Epithelial cell of esophagus (primary cell): ENCODE measurements around the gene ATP6V1G1.
"Not testable (repeated sequence)": the region's sequence is repeated elsewhere in the genome, so short reads cannot be mapped to it uniquely, and the experiment has no call there.

Experiments used
- DNase-seq: peaks from one replicate; pipeline ENCODE4 v3.0.0; 2010; ENCODE audit warnings: low read depth
- H3K4me3 ChIP-seq: 2 replicates; pipeline ENCODE4 v1.5.1; 2011; ENCODE audit warnings: mild to moderate bottlenecking, low read length, control low read depth
- TF ChIP-seq, protein P1 (sequence below): IDR thresholded peaks from 2 replicates; pipeline ENCODE4 v1.5.1; 2011; ENCODE audit warnings: low read depth, mild to moderate bottlenecking, low read length, control low read depth, inconsistent platforms; ENCODE audit not compliant: insufficient read depth; ENCODE audit errors: missing control alignments

Gene ATP6V1G1

DNA sequence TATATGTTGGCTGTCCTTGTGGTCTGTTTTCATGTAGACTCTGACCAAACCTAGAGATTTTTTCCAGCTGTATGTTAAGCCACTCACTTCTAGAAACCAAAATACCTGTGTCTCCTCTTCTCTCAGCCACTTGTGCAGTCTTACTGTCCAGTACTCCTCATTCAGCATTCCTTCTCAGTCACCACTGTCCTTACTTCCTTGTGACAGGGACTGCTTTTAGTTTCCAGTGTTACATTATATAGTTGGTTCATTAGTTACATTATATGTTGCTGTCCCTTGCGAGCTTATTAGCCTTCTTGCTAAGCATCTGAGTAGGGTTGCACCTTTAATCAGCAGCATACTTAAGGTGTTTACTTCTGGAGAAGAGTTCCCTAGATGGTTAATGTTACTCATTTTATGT lies 4.3 kb downstream of the ATP6V1G1 start:
- H3K4me3 ChIP-seq: peak overlapping the region; percentile 4
- TF ChIP-seq, protein P1, sequence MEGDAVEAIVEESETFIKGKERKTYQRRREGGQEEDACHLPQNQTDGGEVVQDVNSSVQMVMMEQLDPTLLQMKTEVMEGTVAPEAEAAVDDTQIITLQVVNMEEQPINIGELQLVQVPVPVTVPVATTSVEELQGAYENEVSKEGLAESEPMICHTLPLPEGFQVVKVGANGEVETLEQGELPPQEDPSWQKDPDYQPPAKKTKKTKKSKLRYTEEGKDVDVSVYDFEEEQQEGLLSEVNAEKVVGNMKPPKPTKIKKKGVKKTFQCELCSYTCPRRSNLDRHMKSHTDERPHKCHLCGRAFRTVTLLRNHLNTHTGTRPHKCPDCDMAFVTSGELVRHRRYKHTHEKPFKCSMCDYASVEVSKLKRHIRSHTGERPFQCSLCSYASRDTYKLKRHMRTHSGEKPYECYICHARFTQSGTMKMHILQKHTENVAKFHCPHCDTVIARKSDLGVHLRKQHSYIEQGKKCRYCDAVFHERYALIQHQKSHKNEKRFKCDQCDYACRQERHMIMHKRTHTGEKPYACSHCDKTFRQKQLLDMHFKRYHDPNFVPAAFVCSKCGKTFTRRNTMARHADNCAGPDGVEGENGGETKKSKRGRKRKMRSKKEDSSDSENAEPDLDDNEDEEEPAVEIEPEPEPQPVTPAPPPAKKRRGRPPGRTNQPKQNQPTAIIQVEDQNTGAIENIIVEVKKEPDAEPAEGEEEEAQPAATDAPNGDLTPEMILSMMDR: no peak
- no peak for DNase-seq

DNA sequence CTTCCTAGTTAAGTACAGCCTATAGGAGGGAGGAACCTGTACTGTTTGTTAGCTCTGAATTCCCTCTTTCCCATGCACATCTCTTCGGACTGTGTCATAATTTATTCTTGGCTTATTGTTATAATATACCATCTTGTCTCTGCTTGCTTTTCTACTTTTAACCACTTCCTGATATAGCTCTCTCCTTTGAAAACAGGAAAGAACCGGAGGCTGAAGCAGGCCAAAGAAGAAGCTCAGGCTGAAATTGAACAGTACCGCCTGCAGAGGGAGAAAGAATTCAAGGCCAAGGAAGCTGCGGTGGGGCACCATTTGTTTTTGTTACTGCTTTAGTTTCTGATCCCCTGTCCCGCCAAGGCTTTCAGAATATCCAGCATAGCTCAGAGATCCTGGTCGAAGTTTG lies 4.8 kb downstream of the ATP6V1G1 start:
- DNase-seq: peak; percentile 86
- no peak overlapping the region for H3K4me3 ChIP-seq
- TF ChIP-seq, protein P1: peak; percentile 63

DNA sequence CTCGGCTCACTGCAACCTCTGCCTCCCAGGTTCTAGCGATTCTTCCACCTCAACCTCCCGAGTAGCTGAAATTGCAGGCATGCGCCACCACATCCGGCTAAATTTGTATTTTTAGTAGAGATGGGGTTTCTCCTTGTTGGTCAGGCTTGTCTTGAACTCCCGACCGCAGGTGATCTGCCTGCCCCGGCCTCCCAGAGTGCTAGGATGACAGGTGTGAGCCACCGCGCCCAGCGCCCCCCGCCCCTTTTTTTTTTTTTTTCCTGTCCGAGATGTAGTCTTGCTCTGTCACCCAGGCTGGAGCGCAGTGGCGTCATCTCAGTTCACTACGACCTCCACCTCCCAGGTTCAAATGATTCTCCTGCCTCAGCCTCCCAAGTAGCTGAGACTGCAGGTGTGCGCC lies 6.6 kb downstream of the ATP6V1G1 start:
- no peak overlapping the region for H3K4me3 ChIP-seq
- TF ChIP-seq, protein P1: no peak
- no peak for DNase-seq

DNA sequence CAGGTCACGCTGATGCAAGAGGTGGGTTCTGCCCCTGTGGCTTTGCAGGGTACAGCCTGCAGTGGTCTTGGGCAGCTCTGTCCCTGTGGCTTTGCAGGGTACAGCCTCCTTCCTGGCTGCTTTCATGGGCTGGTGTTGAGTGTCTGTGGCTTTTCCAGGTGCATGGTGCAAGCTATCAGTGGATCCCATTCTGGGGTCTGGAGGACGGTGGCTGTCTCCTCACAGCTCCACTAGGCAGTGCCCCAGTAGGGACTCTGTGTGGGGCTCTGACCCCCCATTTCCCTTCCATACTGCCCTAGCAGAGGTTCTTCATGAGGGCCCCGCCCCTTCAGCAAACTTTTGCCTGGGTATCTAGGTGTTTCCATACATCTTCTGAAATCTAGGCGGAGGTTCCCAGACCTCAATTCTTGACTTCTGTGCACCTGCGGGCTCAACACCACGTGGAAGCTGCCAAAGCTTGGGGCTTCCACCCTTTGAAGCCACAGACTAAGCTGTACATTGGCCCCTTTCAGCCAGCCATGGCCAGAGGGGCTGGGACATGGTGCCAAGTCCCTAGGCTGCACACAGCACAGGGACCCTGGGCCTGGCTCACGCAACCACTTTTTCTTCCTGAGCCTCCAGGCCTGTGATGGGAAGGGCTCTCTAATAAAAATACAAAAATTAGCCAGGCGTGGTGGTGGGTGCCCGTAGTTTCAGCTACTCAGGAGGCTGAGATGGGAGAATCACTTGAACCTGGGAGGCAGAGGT lies 13.1 kb downstream of the ATP6V1G1 start:
- not testable (repeated sequence) for DNase-seq, H3K4me3 ChIP-seq

DNA sequence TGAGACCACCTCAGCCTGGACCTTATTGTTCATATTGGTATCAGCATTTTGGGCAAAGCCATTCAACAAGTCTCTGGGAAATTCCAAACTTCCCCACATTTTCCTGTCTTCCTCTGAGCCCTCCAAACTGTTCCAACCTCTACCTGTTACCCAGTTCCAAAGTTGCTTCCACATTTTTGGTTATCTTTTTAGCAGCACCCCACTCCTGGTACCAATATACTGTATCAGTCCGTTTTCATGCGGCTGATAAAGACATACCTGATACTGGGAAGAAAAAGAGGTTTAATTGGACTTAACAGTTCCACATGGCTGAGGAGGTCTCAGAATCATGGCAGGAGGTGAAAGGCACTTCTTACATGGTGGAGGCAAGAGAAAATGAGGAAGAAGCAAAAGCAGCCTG lies 14.2 kb downstream of the ATP6V1G1 start:
- not testable (repeated sequence) for DNase-seq, H3K4me3 ChIP-seq

DNA sequence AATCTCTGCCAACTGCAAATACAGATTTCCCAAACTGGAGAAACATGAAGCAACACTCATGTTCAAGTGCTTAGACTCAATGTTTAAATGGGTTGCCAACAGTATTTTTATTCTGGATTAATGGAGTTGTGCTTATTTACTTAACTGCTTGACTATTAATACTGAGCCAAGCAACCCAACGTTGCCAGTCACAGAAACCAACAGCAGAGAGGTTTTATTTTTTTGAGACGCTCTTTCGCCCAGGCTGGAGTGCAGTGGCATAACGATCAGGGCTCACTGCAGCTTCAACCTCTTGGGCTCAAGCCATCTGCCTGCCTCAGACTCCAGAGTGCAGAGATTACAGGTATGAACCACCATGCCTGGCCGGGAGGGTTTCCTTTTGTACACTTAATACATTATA lies 15.1 kb downstream of the ATP6V1G1 start:
- no peak overlapping the region for H3K4me3 ChIP-seq
- TF ChIP-seq, protein P1: no peak
- DNase-seq: no peak

DNA sequence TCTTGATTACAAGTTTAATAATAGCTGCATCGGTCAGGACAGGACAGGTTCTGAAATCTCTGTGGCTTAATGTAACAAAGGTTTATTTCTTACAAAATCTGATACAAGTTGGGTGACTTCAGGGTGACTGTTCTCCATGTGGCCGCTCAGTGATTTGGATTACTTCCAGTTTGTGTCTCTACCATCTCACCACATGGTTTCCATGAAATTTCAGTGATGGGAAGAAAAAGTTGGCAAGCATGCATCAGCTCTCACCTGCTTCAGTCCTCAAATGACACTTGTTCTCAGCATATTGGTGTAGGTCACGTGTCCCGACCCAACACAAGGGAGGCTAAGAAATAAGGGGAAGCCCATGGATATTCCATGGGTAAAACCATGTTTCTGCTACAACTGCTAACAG lies 15.7 kb downstream of the ATP6V1G1 start:
- DNase-seq: peak; percentile 60
- H3K4me3 ChIP-seq: no peak overlapping the region
- TF ChIP-seq, protein P1: no peak

DNA sequence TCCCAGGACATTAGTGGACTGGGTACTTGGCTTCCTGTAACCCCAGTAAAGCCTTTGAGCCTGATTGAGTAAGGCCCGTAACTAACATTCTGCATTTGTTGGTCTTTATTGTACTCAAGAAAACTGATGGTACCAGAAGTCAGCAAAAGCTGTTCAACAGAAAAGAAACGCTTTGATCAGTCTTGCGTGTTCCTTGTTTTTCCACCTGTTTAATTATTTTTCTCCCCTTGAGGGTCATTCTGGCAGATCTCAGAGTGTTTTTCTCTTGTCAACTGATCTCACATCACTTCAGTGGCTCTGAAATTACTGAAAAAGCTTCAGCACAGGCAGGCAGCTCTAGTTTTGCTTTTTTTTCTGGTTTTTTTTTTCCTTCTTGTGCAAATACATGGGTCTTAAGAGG lies 17.4 kb downstream of the ATP6V1G1 start:
- TF ChIP-seq, protein P1: no peak
- no peak overlapping the region for H3K4me3 ChIP-seq
- no peak for DNase-seq
